Upper lobe of left lung (tissue), 4 donors: ENCODE data around the gene TMEM187.

Source experiments
- CTCF ChIP-seq, 6 experiments: fragments of 450-650 bp in 4 of 6; fragments of 200-600 bp in 2 of 6; sonication (generic) in 2 of 6; IDR thresholded peaks; one replicate each; pipeline ENCODE4 v1.5.1; 2016 to 2019; ENCODE audit warnings: antibody characterized with exemption in 6 of 6
- POLR2A ChIP-seq, 4 donors: fragments of 450-650 bp; IDR thresholded peaks; one replicate each; pipeline ENCODE4 v1.5.1; 2016 to 2017; ENCODE audit warnings: antibody characterized with exemption in 4 of 4, mild to moderate bottlenecking in 2 of 4

GRCh38 chrX:153961292-153961691 is 11.3 kb upstream of the TMEM187 start:
- TF ChIP-seq CTCF (IDR thresholded peaks at IDR 0.05): no peak
- no peak for TF ChIP-seq POLR2A (IDR thresholded peaks at IDR 0.05)
